ENCODE measurements around the gene PRKAG2. TPM values are rescaled to one million over a fixed set of nuclear protein-coding genes. Genes with fewer than 3 reads are reported as not detected.
"Not testable (repeated sequence)": the region's sequence is repeated elsewhere in the genome, so short reads cannot be mapped to it uniquely, and the experiment has no call there.

The PRKAG2 gene
- total RNA-seq, 1 donor from 2014 or later = 15.7 TPM

DNA sequence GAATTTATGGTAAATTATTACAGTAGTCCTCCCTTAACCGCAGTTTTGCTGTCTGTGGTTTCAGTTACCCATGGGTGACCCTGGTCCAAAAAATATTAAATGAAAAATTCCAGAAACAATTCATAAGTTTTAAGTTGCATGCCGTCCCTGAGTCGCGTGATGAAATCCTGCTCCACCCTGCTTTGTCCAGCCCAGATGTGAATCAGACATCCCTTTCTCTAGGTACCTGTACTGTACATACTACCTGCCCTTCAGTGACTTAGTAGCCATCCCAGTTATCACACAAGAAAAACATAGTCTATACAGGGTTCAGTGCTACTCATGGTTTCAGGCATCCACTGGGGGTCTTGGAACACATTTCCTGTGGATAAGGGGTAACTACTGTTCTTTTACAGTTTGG lies 336.8 kb downstream of the PRKAG2 start:
- intact Hi-C loops (cut with micrococcal nuclease) = no loop called here

DNA sequence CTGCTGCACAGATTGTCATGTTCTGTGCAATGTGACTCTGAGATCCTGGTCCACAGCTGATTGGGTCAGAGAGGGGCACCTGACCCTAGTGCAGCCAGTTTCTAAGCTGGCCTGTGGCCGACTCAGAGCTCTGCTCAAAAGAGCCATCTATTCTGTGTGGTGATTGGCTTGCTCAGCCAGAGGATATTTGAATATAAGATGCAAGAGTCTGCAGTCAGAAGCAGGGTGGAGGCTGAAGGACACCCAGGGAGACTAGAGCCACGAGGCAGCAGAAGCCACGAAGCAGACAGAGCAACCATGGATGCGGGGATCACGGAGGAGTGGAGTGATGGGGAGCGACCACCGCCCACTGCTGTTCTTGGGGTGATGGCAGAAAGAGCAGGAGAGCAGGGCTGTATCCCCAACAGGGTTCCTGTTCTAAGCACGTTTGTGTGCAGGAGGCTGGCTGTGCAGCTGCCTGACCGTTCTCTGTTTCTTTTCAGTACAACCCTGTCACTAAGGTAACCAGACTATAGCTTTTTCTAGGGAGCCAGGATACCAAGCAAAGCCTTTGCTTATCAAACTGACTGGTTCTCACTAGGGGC lies 337.7 kb downstream of the PRKAG2 start:
- intact Hi-C loops (cut with micrococcal nuclease) = no loop called here

DNA sequence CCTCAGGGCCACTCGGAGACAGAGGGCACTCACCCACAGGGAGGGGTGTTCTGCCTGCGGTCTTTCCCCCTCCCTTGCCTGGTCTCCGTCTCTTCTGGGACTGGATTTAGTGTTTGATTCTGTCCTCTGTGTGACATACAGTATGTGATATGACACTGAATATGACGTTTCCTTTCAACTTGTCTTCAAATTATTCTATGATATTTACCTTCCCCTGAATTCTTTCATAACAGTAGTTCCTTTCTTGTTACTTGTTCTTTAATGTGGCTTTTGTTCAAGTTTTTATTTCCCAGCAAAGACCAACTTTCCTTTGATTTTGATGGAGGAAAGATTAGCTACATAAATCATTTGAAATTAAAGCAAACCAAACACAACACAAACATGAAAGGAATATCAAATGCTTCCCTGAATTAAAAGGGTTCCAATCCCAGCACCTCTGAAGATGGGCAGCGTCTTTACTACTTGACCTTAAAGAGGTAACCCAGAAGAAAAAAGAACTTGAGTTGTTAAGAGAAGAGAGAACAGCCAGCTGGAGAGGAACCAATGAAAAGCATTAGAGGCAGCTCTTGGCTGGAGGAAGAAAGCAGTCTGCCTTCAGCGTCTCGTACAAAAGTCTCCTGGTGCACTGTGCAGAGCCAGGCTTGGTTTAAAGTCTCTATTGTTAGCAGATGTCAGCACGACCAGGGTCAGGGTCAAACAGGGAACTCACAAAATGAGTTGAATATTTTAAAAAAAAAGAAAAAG lies 338.9 kb downstream of the PRKAG2 start:
- intact Hi-C loops (cut with micrococcal nuclease) = no loop called here

DNA sequence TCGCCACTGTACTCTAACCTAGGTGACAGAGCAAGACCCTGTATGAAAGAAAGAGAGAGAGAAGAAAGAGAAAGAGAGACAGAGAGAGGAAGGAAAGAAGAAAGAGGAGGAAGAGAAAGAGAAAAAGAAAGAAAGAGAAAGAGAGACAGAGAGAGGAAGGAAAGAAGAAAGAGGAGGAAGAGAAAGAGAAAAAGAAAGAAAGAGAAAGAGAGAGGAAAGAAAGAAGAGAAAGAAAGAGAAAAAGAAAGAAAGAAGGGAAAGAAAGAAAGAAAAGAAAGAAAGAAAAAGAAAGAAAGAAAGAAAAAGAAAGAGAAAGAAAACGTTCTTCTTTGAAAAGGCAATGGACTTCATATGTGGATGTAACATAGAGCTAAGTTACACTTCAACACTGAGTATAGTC lies 340.7 kb downstream of the PRKAG2 start:
- intact Hi-C loops (cut with micrococcal nuclease) = not testable (repeated sequence)

DNA sequence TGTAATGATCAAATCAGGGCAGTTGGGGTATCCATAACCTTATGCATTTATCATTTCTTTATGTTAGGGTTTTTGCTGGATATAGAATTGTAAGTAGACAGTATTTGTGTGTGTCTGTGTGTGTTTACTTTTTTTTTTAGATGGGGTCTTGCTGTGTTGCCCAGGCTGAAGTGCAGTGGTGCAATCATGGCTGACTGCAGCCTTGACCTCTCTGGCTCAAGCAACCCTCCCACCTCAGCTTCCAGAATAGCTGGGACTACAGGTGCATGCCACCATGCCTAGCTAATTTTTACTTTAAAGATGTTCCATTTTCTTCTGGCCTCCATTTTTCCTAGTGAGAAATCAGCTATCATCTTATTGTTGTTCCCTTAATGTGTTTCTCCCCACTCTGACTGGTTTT lies 347.1 kb downstream of the PRKAG2 start:
- intact Hi-C loops (cut with micrococcal nuclease) = no loop called here

DNA sequence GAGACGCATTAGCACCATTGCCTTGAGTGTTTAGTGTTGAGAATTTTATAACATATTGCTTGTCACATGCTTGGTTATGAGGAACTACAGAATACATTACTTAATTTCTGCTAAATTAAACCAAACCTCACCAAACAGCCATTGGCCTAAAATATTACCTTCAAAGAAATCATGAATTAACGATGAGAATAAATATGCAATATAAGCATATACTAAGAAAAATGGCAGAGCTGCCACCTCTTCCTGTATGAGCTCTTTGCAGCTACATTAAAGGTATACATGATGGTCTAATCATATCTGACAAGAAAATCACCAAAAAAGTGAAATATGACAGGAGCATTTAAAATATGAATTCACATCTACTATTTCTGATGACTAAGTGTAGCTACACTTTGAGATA lies 352.1 kb downstream of the PRKAG2 start:
- intact Hi-C loops (cut with micrococcal nuclease) = no loop called here

DNA sequence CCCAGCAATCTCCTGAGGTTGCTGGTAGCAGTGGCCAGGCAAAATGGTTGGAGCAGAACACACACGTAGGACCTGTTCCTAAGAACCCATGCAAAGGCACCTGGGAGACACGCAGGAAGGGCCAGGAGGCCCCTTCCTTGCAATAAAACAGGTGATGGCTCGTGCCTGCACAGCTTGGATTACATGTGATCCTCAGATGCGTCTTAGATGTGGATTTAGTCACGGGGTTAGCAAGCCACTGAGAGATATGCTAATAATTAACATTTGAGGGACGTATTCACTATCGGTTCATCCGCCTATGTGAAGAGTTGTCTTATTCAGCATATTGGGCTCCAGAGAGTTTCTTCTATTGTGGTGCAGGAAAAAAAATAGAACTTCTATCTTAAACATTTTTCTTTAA lies 352.6 kb downstream of the PRKAG2 start:
- intact Hi-C loops (cut with micrococcal nuclease) = no loop called here

DNA sequence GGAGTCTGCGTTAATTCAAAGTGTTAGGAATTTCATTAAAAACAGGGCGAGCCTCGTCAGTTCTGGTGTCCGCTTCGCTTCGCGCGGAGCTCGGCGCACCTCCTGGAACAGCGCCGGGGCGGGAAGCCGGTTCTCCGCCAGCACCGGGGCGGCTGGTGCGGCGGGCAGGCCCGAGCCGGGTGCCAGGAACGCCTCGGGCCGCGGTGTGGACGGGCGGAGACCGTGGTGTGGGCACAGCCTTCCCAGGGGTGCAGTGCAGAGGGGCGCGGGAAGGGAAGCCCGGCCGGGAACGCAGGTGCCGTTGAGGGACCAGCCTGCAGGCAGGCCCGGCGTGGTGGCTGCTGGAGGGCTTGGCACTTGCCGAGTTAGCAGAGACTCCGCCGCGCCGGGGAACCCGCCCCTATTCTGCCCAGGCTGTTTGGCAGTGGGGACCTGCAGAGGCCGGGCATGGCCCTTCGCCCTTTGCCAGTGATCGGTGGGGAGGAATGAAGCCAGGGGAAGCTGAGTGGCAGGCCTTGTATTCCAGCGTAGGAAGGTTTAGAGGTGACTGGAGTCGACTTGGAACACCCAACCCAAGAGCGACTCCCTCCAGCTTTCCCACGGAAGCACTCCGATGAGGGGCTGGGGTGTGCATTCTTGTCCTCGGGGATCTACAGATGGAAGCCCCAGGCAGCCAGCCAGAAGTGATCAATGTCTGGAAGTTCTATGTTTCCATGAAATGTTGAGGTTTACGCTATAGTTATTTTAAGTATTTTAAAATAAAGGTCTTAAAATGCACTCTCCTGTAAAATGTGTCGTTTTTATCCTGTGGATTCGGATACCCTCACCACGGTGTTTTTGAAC lies 356.3 kb downstream of the PRKAG2 start:
- intact Hi-C loops (cut with micrococcal nuclease) = loop anchor here (1.0 to 2.0 kb wide), 4 partner anchors 112 to 505 kb away; partner anchors contain the start of genes ABCF2, GALNT11 and TMUB1

DNA sequence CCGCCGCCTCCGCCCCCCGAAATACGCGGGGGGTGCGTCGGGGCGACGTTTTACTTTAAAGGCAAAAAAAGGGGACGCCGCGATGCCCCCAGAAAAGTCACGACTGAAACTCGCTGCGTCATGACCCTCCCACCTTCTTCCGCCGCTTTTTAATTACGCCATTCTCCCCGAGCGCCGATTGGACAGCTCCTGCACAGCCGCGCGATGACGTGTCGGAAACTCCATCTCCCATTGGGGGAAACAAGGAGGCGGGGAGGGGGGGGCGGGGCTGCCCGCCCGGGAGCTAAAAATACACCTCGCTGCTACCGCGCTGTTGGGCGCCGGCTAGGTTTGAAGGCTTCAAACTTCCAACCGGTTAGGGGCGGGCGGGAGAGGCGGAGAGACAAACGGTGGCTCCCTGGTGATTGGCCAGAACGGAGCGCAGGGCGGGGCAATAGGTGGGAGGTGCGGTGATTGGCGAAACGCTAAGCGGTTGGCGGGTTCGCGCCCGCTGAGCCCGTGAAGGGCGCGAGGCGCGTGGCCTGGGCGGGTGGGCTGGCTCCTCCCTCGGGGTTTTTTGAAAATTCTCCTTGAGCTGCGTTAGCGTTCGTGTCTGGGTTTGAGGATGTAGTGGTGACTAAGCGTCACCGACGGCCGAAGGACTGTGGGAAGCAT lies 357.0 kb downstream of the PRKAG2 start, which contains the start of gene RHEB:
RHEB (minus strand) TSS at position 131 of the 654 bp plus-strand sequence. CDS start 384 bp downstream, outside the sequence.
- intact Hi-C loops (cut with micrococcal nuclease) = loop anchor here (1.0 to 5.0 kb wide), 8 partner anchors 48 to 505 kb away; partner anchors contain the start of genes ABCF2, GALNT11 and TMUB1

DNA sequence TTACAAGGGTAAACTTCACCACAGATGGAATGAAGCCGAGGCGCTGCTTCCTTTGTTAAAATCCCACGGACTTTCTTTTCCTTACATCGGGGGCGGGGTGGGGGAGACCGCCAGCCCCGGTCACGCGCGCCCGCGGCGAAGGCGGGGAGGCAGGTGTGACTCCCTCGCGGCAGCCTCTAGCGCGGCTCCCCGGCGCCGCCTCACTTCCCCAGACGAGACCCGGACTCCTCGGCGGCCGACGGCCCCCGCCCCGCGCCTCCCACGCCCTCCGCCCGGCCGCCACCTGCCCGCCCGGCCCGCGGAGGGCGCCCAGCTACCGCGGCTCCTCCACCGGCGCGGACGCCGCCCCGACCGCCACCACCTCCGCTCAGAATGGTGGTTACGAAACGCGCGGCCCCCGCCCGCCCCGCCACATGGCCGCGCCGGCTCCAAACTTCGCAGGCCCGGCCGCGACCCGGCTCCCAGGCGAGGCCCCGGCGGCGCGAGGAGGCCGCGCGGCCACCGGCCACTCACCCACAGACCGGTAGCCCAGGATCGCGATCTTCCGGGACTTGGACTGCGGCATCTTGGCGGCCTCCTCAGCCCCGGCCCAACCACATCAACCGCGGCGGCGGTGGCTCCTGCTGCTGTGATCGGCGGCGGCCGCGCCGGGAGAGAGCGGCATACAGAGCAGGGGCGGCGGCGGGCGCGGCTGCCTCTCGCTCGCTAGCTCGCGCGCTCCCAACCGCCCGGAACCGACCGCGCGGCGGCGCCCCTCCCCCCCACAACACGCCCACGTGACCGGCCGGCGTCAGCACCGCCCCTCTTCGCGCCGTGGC lies 357.8 kb downstream of the PRKAG2 start:
- intact Hi-C loops (cut with micrococcal nuclease) = loop anchor here (5.0 kb wide), 4 partner anchors 47 to 238 kb away; no protein-coding TSS in a partner anchor

DNA sequence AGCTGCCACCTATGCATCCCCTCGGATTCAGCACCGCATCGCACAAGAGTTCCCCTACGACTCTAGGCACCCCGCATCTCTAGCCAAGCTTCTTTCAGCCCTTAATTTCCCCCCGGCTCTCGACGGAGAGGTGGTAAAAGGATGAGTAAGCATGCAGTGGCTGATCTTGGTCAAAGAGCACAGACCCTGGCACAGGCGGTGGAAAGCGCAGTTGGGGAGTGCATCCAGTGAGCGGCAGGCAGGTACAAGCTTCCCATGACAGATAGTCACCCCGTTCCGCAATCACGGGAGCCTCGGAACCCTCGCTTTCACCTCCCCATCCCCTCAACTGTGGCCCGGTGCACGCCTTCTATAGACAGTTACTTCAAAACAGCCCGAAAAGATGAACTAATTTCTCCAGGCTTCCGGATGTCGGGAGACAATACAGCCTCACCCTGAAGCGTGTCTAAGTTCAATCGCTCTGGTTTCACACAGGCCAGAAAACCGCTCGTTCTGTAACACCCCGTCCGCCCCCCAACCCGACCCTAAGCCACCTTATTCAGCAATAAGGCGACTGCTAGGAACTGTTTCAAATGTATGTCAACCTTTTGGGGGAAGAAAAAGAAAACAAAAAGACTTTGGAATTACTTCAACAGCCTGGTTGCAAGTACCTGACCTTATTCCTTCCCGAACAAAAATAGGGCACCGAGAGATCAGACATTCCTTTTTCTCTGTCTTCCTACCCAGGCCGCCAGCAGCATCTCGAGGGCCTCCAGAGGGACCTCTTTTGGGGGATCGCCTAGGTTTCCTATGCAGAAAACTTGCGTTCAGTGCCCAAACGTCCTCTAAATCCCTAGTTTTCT lies 358.6 kb downstream of the PRKAG2 start:
- intact Hi-C loops (cut with micrococcal nuclease) = loop anchor here (5.0 kb wide), 4 partner anchors 46 to 239 kb away; no protein-coding TSS in a partner anchor

DNA sequence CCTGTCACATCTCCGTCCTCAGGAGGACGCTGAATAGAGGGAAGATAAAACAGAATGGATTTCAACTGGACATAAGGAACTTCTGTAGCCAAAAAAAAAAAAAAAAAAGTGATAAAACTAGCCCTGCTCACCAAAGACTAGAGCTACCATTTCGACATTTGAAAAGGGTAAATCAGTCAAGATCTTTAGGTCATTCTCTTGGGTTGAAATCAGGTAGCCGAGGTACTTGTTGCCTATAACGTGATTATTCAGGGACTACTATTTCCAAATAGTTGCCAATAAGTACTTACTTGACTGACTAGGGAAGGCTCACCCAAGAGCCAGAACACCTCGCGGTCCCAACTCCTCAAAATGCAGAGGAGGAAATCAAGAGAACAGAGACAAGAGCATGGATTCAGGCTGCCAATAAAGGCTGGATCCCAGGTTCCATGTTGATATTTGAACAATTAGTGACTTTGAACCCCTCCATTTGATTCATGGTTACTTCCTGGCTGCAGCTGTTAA lies 359.3 kb downstream of the PRKAG2 start:
- intact Hi-C loops (cut with micrococcal nuclease) = loop anchor here (5.0 kb wide), 4 partner anchors 45 to 240 kb away; no protein-coding TSS in a partner anchor

DNA sequence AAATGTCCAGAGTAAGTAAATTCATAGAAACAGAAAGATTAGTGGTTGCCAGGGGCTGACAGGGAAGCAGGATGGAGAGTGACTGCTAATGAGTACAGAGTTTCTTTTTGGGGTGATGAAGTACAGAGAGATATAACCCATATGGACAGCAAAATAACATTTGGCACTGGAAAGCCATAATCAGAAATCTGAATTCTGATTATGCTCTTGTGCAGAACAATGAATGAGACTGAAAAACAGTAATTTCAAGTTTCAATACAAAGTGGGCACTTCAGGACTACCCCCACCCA lies 361.7 kb downstream of the PRKAG2 start:
- intact Hi-C loops (cut with micrococcal nuclease) = loop anchor here (5.0 kb wide), 4 partner anchors 43 to 242 kb away; no protein-coding TSS in a partner anchor

DNA sequence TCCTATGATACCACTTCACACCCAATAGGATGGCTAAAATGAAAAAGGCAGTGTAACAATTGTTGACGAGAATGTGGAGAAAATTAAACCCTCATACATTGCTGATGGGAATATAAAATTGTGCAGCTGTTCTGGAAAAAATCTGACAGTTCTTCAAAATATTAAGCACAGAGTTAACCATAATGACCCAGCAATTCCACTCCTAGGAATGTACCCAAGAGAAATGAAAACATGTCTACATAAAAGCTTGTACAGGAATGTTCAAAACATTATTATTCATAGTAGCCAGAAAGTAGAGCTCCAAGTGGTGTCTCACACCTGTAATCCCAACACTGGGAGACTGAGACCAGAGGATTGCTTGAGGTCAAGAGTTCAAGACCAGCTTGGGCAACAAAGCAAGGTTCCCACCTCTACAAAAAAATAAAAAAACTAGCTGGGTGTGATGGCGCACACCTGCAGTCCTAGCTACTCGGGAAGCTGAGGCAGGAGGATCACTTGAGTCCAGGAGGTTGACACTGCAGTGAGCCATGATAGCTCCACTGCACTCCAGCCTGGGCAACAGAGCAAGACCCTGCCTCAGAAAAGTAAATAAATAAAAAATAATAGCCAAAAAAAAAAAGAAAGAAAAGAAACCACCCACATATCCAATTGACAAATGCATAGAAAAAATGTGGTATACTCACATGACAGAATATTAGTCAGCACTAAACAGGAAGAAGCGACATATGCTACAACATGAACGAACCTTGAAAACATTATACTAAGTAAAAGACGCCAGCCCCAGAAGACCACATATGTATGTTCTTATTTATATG lies 362.2 kb downstream of the PRKAG2 start:
- intact Hi-C loops (cut with micrococcal nuclease) = loop anchor here (5.0 kb wide), 4 partner anchors 42 to 243 kb away; no protein-coding TSS in a partner anchor

DNA sequence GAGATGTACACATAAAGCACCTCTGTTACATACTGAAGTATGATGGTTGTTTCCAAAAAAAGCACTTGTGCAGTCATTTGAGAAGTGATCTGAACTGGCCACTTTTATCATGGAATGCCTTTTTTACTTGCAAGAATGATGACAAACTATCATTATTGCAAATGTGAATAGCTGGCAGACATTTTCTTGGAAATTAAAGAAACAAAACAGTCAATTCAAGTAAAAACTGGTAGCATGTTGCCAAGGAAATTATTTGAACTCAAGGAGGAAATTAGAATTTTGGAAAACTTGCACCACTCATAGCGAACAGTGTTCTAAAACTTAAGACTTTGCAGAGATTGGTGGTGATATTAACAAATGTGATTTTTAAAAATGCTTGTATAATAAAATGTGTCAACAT lies 363.8 kb downstream of the PRKAG2 start:
- intact Hi-C loops (cut with micrococcal nuclease) = no loop called here

DNA sequence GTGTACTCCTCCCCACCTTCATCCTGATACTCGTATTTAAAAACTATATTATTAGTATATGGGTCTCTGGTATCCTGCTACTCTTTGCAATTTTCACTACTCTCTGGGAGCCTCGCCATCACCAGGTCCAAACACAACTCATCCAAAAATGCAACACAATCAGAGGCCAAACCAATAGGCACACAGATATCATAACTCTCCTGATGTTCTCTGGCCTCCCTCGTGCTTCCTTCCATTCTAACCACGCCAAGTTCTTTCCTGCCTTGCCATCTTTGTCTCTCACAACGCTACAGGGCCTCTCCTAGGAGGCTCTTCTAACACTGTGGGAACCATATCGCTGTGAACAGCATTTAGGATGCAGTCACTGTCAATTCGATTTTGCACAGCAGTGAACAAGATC lies 364.6 kb downstream of the PRKAG2 start:
- intact Hi-C loops (cut with micrococcal nuclease) = no loop called here

DNA sequence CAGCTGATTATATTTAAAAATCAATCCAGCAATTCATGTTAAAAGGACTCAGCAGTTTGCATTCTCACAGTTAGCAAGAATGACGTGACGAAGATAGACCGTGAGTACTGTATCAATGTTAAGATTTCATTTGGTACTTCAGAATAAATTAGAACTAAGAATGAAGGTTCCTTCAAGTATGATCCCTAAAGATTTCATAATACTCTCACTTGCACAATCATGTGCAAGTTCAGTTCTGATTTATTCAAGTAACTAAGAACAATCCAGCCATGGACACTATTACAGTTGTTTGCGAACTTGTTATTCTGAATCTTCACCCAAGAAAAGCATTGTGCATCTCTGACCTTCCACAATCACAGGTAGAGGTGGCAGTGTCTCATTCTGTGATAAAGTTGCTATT lies 365.0 kb downstream of the PRKAG2 start:
- intact Hi-C loops (cut with micrococcal nuclease) = no loop called here

DNA sequence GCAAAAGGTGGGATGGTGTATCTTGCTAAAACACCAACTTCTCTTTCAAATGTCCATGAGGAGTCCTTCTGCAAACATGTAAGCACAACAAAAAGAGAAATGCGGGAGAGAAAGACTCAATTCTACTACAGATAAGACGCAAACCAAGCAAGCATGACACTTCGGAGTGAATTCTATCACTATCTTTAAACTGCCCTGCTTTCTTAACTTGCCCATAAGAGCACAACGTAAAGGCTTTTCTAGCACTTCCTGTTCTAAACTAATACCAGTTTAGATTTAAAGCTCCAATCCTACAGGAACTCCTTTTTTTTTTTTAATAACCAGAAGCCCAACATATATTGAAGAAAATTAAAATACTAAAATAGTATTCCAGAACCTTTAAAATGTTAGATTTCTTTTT lies 365.6 kb downstream of the PRKAG2 start:
- intact Hi-C loops (cut with micrococcal nuclease) = no loop called here
